A549 (cell line): ENCODE data around the gene ZNF791. TPM values are rescaled to one million over a fixed set of nuclear protein-coding genes. Genes with fewer than 3 reads are reported as not detected.

Source experiments
- ATAC-seq, 2 experiments: fragments of 200-7000 bp in 1 of 2; fragments of >200 bp in 1 of 2; cut with Nextera tagmentation in 1 of 2; cut with Tn5 transposase in 1 of 2; 3 replicates each; pipeline versions ENCODE4 v1.8.0 to v1.9.1; 2018 to 2020; ENCODE audit warnings: mild to moderate bottlenecking in 1 of 2, moderate library complexity in 1 of 2
- CTCF ChIA-PET: fragments of 300-600 bp; sonication (Branson Sonifier 250); formaldehyde crosslinking; extraction: SDS; loops from one replicate; lab custom pipeline; 2021; ENCODE audit warnings: antibody characterized with exemption, inconsistent platforms; lab: Yijun Ruan, JAX
- POLR2A ChIA-PET: fragments of 350-600 bp; formaldehyde crosslinking; extraction: SDS; loops from one replicate; lab custom pipeline; 2021; ENCODE audit warnings: antibody characterized with exemption, inconsistent platforms; lab: Yijun Ruan, JAX
- DNase-seq, 2 experiments: peaks; one replicate each; pipeline versions ENCODE4 v3.0.0 to v3.0.0-alpha.2; 2011 to 2016; ENCODE audit warnings: low read depth in 1 of 2, low spot score in 1 of 2
- FAIRE-seq: peaks from 2 replicates; lab custom pipeline; 2011; peaks lifted over from hg19 to GRCh38; lab: Jason Lieb, UNC
- H3K27ac ChIP-seq, 2 experiments: fragments of >200 bp; sonication (Bioruptor Twin); formaldehyde crosslinking; 3 replicates each; pipeline ENCODE4 v1.5.1; 2016 to 2017
- H3K4me1 ChIP-seq: fragments of >200 bp; sonication (Bioruptor Twin); formaldehyde crosslinking; 3 replicates; pipeline ENCODE4 v1.6.1; 2016
- H3K4me2 ChIP-seq: fragments of >200 bp; sonication (Bioruptor Twin); formaldehyde crosslinking; 3 replicates; pipeline ENCODE4 v1.6.1; 2016
- H3K4me3 ChIP-seq: fragments of >200 bp; sonication (Bioruptor Twin); formaldehyde crosslinking; 3 replicates; pipeline ENCODE4 v1.5.1; 2016
- H3K9me3 ChIP-seq: fragments of >200 bp; sonication (Bioruptor Twin); formaldehyde crosslinking; 3 replicates; pipeline ENCODE4 v1.6.1; 2016
- CBX2 ChIP-seq: fragments of 200-600 bp; sonication (generic); IDR thresholded peaks from 2 replicates; pipeline ENCODE4 v1.6.1; 2016; ENCODE audit warnings: low read depth, mild to moderate bottlenecking, borderline replicate concordance
- CEBPB ChIP-seq, 2 experiments: fragments of >200 bp in 1 of 2; sonication (Bioruptor Twin) in 1 of 2; formaldehyde crosslinking in 1 of 2; IDR thresholded peaks; 2 replicates each; pipeline ENCODE4 v1.6.1; 2012 to 2016
- CHD2 ChIP-seq: fragments of 150-350 bp; IDR thresholded peaks from 2 replicates; pipeline ENCODE4 v1.6.1; 2014; ENCODE audit warnings: low read length; ENCODE audit not compliant: partially characterized antibody
- CHD4 ChIP-seq: fragments of 200-600 bp; sonication (generic); IDR thresholded peaks from 2 replicates; pipeline ENCODE4 v1.6.1; 2016; ENCODE audit warnings: antibody characterized with exemption, mild to moderate bottlenecking, borderline replicate concordance
- CTCF ChIP-seq: fragments of >200 bp; sonication (Bioruptor Twin); formaldehyde crosslinking; IDR thresholded peaks from 3 replicates; pipeline ENCODE4 v1.5.1; 2016
- E2F6 ChIP-seq: IDR thresholded peaks from 2 replicates; pipeline ENCODE4 v1.6.1; 2012; ENCODE audit warnings: low read depth, borderline replicate concordance
- EHF ChIP-seq: fragments of 250-450 bp; sonication (Bioruptor Pico); IDR thresholded peaks from 2 replicates; pipeline ENCODE4 v1.5.0; 2020; ENCODE audit warnings: mild to moderate bottlenecking
- ELK1 ChIP-seq: fragments of 150-350 bp; IDR thresholded peaks from 2 replicates; pipeline ENCODE4 v1.6.1; 2014; ENCODE audit warnings: low read depth, mild to moderate bottlenecking, low read length
- EP300 ChIP-seq, 2 experiments: fragments of >200 bp; sonication (Bioruptor Twin); formaldehyde crosslinking; IDR thresholded peaks; 2 replicates in 1 of 2; 3 replicates in 1 of 2; pipeline ENCODE4 v1.6.1; 2016 to 2017
- ESRRA ChIP-seq: fragments of 150-350 bp; IDR thresholded peaks from 2 replicates; pipeline ENCODE4 v1.6.1; 2014; ENCODE audit warnings: mild to moderate bottlenecking, low read length, borderline replicate concordance
- FOSB ChIP-seq: fragments of 250-450 bp; sonication (Bioruptor Pico); IDR thresholded peaks from 2 replicates; pipeline ENCODE4 v1.5.0; 2020; ENCODE audit warnings: mild to moderate bottlenecking, moderate library complexity
- FOSL2 ChIP-seq, 2 experiments: fragments of 450-650 bp in 1 of 2; fragments of >200 bp in 1 of 2; sonication (Bioruptor Twin) in 1 of 2; formaldehyde crosslinking; IDR thresholded peaks; 2 replicates each; pipeline versions ENCODE4 v1.5.0 to v1.6.1; 2016 to 2020; ENCODE audit warnings: mild to moderate bottlenecking in 1 of 2, moderate library complexity in 1 of 2
- FOXS1 ChIP-seq: fragments of 250-450 bp; sonication (Bioruptor Pico); IDR thresholded peaks from 2 replicates; pipeline ENCODE4 v1.5.0; 2020; ENCODE audit warnings: mild to moderate bottlenecking, moderate library complexity
- HDAC2 ChIP-seq: fragments of 200-600 bp; sonication (generic); IDR thresholded peaks from 2 replicates; pipeline ENCODE4 v1.6.1; 2016
- HES2 ChIP-seq: fragments of >200 bp; sonication (Bioruptor Twin); formaldehyde crosslinking; IDR thresholded peaks from 2 replicates; pipeline ENCODE4 v1.6.1; 2016
- HEYL ChIP-seq: fragments of 250-450 bp; sonication (Bioruptor Pico); IDR thresholded peaks from 2 replicates; pipeline ENCODE4 v1.8.0; 2021; ENCODE audit warnings: mild to moderate bottlenecking, moderate library complexity
- HOXB5 ChIP-seq: fragments of 250-450 bp; sonication (Bioruptor Pico); IDR thresholded peaks from 2 replicates; pipeline ENCODE4 v1.5.0; 2020; ENCODE audit warnings: mild to moderate bottlenecking, moderate library complexity
- JUN ChIP-seq, 2 experiments: fragments of >200 bp; sonication (Bioruptor Twin); formaldehyde crosslinking; IDR thresholded peaks; 2 replicates in 1 of 2; 3 replicates in 1 of 2; pipeline ENCODE4 v1.6.1; 2016 to 2017
- MAZ ChIP-seq: fragments of 150-350 bp; IDR thresholded peaks from 2 replicates; pipeline ENCODE4 v1.6.1; 2014; ENCODE audit warnings: antibody characterized with exemption, low read depth, low read length, borderline replicate concordance
- PBX3 ChIP-seq: IDR thresholded peaks from 2 replicates; pipeline ENCODE4 v1.6.1; 2012
- PHF8 ChIP-seq: fragments of 200-600 bp; sonication (generic); IDR thresholded peaks from 2 replicates; pipeline ENCODE4 v1.6.1; 2016; ENCODE audit warnings: low read depth, mild to moderate bottlenecking, antibody characterized with exemption, moderate library complexity, borderline replicate concordance
- POLR2AphosphoS2 ChIP-seq: conservative IDR thresholded peaks from 2 replicates; pipeline ENCODE4 v1.6.1; 2012; ENCODE audit warnings: low read length, improper control_type of control experiment, inconsistent platforms
- RAD21 ChIP-seq, 2 experiments: fragments of >200 bp in 1 of 2; sonication (Bioruptor Twin) in 1 of 2; formaldehyde crosslinking in 1 of 2; IDR thresholded peaks in 1 of 2; conservative IDR thresholded peaks in 1 of 2; 2 replicates in 1 of 2; 3 replicates in 1 of 2; pipeline ENCODE4 v1.6.1; 2012 to 2018; ENCODE audit warnings: inconsistent platforms in 1 of 2
- RARB ChIP-seq: fragments of 250-450 bp; sonication (Bioruptor Pico); IDR thresholded peaks from 2 replicates; pipeline ENCODE4 v1.8.0; 2021; ENCODE audit warnings: mild to moderate bottlenecking, moderate library complexity
- RCOR1 ChIP-seq: fragments of 150-350 bp; IDR thresholded peaks from 2 replicates; pipeline ENCODE4 v1.6.1; 2014; ENCODE audit warnings: antibody characterized with exemption, low read length, low read depth
- RFX5 ChIP-seq: fragments of 450-650 bp; IDR thresholded peaks from 2 replicates; pipeline ENCODE4 v1.7.1; 2014; ENCODE audit warnings: antibody characterized with exemption, mild to moderate bottlenecking, moderate library complexity
- SMC3 ChIP-seq: fragments of >200 bp; sonication (Bioruptor Twin); formaldehyde crosslinking; IDR thresholded peaks from 3 replicates; pipeline ENCODE4 v1.6.1; 2018; ENCODE audit warnings: inconsistent platforms
- SREBF2 ChIP-seq: fragments of 450-650 bp; IDR thresholded peaks from 2 replicates; pipeline ENCODE4 v1.6.1; 2014; ENCODE audit warnings: mild to moderate bottlenecking, moderate library complexity
- TP53 ChIP-seq: fragments of 250-450 bp; sonication (Bioruptor Pico); IDR thresholded peaks from 2 replicates; pipeline ENCODE4 v1.5.0; 2021; ENCODE audit warnings: mild to moderate bottlenecking, moderate library complexity
- ZC3H11A ChIP-seq: fragments of 450-650 bp; IDR thresholded peaks from 2 replicates; pipeline ENCODE4 v1.6.1; 2014; ENCODE audit warnings: antibody characterized with exemption, mild to moderate bottlenecking
- ZSCAN20 ChIP-seq: fragments of 250-450 bp; sonication (Bioruptor Pico); IDR thresholded peaks from 2 replicates; pipeline ENCODE4 v1.8.0; 2022; ENCODE audit warnings: mild to moderate bottlenecking, moderate library complexity
- WGBS: methylation state at CpG from one replicate; pipeline ENCODE4 v1.1.6; 2017; ENCODE audit errors: missing lambda C conversion rate; 5-methylcytosine and 5-hydroxymethylcytosine counted together
- polyA plus RNA-seq, 4 experiments: library from polyadenylated mRNA; depleted of rRNA in 3 of 4; stranded (reverse); fragments of >200 nt; fragmentation: RNase III in 1 of 4; extraction: RNeasy Plus Mini Kit Qiagen cat#74134 plus additional on column Dnase treatment in 1 of 4; gene quantifications; 2 replicates in 3 of 4; 3 replicates in 1 of 4; pipeline ENCODE4 v1.2.3, GENCODE V29; 2011 to 2017

The ZNF791 gene
- polyA plus RNA-seq, 2 of the 4 experiments (the other 2 are of a cell fraction): 4.5 to 7.1 TPM

- POLR2A ChIA-PET: no interaction called here
These were observed 36.9 kb downstream of the ZNF791 start for GRCh38 chr19:12647490-12648071.

GRCh38 chr19:12648088-12648487 lies 37.4 kb downstream of the ZNF791 start:
- ChIA-PET POLR2A (no interaction called here), CTCF (no interaction called here)
- Histone ChIP-seq H3K4me2 (no peak overlapping the region), H3K9me3 (peaks cover 5% of the 10 kb centered on the region; the same call in 1 of the 3 replicates), H3K27ac (no peak overlapping the region), H3K4me3 (no peak overlapping the region), H3K4me1 (no peaks in the 10 kb centered on the region)
- 66% methylated on average over 11 of the region's 29 CpGs for WGBS
- FAIRE-seq (no peak), ATAC-seq (no peak), DNase-seq (no peak)
- no peak for TF ChIP-seq ZSCAN20
- no peak for TF ChIP-seq FOXS1 (CRISPR knock-in tag)
- no peak for TF ChIP-seq FOSL2 (IDR thresholded peaks at IDR 0.05)
- TF ChIP-seq FOSL2 (CRISPR knock-in tag; IDR thresholded peaks at IDR 0.05): no peak
- no peak for TF ChIP-seq CTCF
- TF ChIP-seq EHF (CRISPR knock-in tag): no peak
- TF ChIP-seq CBX2: no peak
- TF ChIP-seq CEBPB (IDR thresholded peaks at IDR 0.05): no peak
- no peak for TF ChIP-seq RFX5
- no peak for TF ChIP-seq TP53 (CRISPR knock-in tag)
- no peak for TF ChIP-seq EP300 (IDR thresholded peaks at IDR 0.05)
- no peak for TF ChIP-seq RCOR1
- TF ChIP-seq HOXB5: no peak
- TF ChIP-seq CHD2: no peak
- TF ChIP-seq JUN (IDR thresholded peaks at IDR 0.05): no peak
- no peak for TF ChIP-seq ESRRA
- TF ChIP-seq PHF8: no peak
- no peak for TF ChIP-seq CHD4
- TF ChIP-seq ZC3H11A: no peak
- TF ChIP-seq HDAC2: no peak

More at GRCh38 chr19:12647490-12648071, 36.9 kb downstream of the ZNF791 start:
- FAIRE-seq: no peak
- TF ChIP-seq ZC3H11A (no peak), SMC3 (no peak), HEYL (no peak), ESRRA (no peak), ZSCAN20 (no peak), RFX5 (no peak), ELK1 (no peak), PHF8 (no peak), FOXS1 (CRISPR knock-in tag) (no peak), E2F6 (no peak), SREBF2 (no peak), RCOR1 (no peak), HES2 (no peak), RARB (CRISPR knock-in tag) (no peak), FOSB (CRISPR knock-in tag) (no peak), PBX3 (no peak), POLR2AphosphoS2 (no peak), MAZ (no peak), TP53 (CRISPR knock-in tag) (no peak), RAD21 (conservative IDR thresholded peaks at IDR 0.05 in 1 of 2, IDR thresholded peaks at IDR 0.05 in 1 of 2) (no peak)
- TF ChIP-seq, all 56 proteins: peak for 0
- peak; percentile 26 to 62; a peak in 3 of 6 replicates for ATAC-seq
- no peak overlapping the region for H3K27ac ChIP-seq
- no peaks in the 10 kb centered on the region for H3K4me1 ChIP-seq
- H3K4me3 ChIP-seq: no peak overlapping the region
- no peak overlapping the region for H3K4me2 ChIP-seq
- CTCF ChIA-PET: no interaction called here
- 29% methylated on average over 12 of the region's 31 CpGs for WGBS
- peaks cover 5% of the 10 kb centered on the region; the same call in 1 of the 3 replicates for H3K9me3 ChIP-seq
- no peak for DNase-seq
